SK-N-DZ (cell line): ENCODE data around the gene ITGA11.

Experiments used
- DNase-seq: peaks from one replicate; pipeline ENCODE4 v3.0.0-alpha.2; 2015; ENCODE audit warnings: low spot score

The ITGA11 gene

DNA sequence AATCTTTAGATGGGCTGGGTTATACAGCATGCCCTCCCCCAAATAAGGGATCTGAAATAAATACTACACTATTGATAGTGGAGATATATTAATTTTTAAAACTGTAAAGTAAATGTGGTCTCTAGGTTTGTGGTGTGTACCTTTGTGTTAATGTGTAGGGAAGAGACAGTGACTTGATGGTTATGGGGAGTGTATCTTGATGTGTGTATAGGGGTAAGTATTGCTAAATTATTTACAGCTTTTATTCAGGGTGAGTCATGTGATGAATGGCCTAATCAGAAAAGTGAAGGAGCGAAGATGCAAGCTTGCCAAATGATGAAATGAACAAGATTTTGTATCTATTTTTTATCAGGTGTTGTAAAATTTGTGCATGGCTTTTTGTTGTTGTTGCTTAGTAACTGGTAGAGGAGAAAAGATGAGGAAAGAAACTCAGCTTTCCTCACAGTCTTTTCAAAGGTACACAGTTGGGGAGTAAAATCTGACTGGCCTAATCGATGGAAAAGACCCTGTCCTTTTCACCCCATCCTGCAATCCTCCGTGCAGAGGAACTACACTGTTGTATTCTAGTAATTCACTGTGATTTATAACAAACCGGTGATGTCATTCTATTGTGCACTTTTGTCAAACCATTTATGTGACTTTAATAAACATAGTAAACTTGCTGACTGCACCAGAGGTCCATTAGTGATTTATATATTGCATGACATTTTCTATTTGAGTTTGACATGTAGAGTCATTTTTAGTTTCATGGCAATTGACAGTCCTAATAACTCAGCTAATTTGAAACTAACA lies 136.8 kb downstream of the ITGA11 start:
- DNase-seq = no peak

- no peak for DNase-seq
These were observed 139.0 kb downstream of the ITGA11 start for GRCh38 chr15:68292967-68293366.

DNA sequence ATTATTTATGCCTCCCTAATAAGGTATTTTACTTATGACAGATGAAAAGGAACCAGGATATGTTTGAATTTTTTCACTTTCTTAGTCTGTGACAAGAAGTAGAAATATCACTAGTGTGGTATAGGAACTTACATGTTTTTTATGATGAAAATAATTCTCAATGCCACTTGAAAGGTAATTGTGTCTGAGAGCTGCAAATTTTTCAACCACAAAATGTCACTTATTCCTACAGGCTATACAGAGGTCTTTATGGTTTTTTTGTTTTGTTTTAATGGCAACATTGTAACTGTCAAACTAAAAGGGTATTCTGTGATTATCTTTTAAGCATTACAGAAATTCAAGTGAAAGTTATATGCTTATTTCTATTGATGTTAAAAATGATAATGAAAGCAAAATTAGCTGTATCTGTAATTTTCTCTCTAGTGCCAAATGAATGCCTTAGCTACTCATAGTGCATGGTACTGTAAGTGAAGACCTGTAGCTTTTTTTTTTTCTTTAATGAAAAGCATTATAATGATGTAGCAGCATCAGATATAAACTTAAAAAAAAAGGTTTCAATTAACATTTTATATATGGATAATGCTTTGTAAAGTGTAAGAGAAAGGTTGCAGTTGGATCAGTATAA lies 139.7 kb downstream of the ITGA11 start:
- no peak for DNase-seq

DNA sequence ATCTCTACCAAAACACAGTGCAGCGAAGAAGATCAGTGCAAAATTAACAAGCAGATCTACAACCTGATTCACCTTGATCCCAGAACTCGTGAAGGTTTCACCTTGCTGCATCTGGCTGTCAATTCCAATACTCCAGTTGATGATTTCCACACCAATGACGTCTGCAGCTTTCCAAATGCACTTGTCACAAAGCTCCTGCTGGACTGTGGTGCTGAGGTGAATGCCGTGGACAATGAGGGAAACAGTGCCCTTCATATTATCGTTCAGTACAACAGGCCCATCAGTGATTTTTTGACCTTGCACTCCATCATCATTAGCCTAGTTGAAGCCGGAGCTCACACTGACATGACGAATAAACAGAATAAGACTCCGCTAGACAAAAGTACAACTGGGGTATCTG lies 141.2 kb downstream of the ITGA11 start:
- no peak for DNase-seq

- no peak for DNase-seq
These were observed 142.2 kb downstream of the ITGA11 start for GRCh38 chr15:68289621-68290352.

- no peak for DNase-seq
These were observed 142.9 kb downstream of the ITGA11 start for GRCh38 chr15:68289057-68289456.

- DNase-seq = no peak
These were observed 145.7 kb downstream of the ITGA11 start for GRCh38 chr15:68286256-68286655.

DNA sequence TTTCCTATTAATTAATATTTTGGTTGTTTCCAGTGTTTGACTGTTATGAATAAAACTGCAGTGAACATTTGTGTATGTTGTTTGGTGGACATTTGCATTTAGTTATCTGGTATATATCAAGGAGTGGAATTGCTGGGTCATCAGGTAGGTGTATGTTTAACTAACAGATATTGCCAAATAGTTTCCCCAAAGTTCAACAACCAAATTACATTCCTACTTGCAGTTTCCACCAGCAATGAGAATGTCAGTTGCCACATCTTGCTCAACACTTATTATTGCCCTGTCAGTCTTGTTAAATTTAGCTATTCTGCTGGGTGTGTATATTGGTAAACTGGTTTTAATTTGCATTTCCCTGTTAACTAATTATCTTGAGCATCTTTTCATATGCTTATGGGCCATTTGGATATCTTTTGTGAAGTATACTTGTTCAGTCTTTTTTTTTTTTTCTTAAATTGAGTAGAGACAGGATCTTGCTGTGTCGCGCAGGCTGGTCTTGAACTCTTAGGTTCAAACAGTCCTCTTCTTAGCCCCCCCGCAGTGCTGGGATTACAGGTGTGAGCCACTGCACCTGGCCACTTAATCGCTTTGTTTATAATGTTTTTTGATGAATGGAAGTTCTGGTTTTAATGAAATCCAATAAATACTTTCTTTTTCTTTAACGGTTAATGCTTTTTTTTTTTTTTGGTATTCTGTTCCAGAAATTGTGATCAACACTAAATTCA lies 146.5 kb downstream of the ITGA11 start:
- no peak for DNase-seq

DNA sequence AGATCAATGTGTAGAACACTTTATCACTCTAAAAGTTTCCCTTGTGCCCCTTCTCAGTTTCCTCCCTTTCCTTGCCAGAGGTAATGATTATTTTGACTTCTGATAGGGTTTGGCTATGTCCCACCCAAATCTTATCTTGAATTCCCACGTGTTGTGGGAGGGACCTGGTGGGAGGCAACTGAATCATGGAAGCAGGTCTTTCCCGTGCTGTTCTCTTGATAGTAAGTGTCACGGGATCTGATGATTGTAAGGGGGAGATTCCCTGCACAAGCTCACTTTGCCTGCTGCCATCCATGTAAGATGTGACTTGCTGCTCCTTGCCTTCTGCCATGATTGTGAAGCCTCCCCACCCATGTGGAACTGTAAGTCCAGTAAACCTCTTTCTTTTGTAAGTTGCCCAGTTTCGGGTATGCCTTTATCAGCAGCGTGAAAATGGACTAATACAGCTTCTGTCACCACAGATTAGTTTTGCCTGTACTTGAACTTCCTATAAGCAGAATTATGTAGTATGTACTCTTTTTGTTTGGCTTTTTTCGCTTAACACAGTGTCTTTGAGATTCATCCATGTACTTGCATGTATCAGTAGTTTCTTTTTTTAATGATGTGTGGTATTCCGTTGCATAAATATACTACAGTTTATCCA lies 147.2 kb downstream of the ITGA11 start:
- no peak for DNase-seq

DNA sequence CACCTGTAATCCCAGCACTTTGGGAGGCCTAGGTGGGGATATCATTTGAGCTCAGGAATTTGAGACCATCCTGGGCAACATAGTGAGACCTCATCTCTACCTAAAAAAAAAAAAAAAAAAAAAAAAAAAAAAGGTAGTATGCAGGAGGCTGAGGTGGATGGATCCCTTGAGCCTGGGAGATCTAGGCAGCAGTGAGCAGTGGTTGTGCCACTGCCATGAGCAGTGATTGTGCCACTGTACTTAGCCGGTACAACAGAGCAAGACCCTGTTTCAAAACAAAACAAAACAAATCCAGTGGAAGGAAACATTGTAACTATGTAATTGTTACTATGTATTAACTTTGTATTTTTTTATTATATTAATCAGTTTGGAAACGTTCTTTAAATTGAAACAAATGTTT lies 148.6 kb downstream of the ITGA11 start:
- DNase-seq = no peak

DNA sequence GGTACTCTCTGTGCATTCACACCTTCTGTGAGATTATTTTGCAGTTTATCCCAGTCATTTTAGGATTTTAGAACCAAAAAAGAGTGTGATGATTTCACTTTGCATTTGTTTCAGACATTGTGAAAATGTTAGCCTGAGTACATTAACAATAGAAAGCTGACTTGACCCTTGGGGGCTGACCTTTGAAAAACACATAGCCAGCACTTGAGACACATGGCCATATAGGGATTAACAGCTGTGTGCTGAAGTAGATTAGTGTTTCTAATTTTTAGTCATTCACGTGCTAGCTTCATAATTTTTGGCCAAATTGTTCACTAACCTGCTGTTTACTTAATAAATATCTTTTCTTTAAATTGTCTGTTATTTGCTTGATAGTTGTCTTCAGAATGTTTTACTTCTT lies 151.0 kb downstream of the ITGA11 start:
- no peak for DNase-seq

- DNase-seq = no peak
These were observed 151.9 kb downstream of the ITGA11 start for GRCh38 chr15:68279779-68280753.

- DNase-seq = peak; percentile 61
These were observed 153.2 kb downstream of the ITGA11 start for GRCh38 chr15:68278595-68279405.

GRCh38 chr15:68278345-68278594 lies 153.7 kb downstream of the ITGA11 start:
- DNase-seq = no peak

- DNase-seq = peak; percentile 91
These were observed 154.2 kb downstream of the ITGA11 start, which contains the start of gene FEM1B for GRCh38 chr15:68277603-68278344. FEM1B (plus strand) TSS chr15:68277745; CDS start chr15:68278418, 673 bp downstream.

- DNase-seq = peak; percentile 85
These were observed 154.8 kb downstream of the ITGA11 start for GRCh38 chr15:68277131-68277602.

DNA sequence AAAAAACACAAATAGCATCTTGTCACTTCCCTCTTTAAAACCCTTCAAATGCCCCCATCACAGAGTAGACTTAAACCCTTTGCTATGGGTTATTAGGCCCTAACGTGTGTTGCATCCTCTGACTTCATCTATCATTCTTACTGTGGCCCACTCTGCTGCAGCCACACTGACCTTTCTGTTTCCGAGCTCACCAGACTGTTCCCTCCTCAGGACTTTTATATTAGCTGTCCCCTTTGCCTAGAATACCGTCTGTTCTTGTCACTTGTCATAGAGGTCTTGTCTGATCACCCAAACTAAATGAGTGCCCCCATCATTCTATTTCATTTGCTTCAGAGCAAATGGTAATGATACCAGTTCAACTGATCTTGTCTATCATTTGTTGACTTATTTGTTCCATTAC lies 155.3 kb downstream of the ITGA11 start:
- DNase-seq = peak; percentile 19

DNA sequence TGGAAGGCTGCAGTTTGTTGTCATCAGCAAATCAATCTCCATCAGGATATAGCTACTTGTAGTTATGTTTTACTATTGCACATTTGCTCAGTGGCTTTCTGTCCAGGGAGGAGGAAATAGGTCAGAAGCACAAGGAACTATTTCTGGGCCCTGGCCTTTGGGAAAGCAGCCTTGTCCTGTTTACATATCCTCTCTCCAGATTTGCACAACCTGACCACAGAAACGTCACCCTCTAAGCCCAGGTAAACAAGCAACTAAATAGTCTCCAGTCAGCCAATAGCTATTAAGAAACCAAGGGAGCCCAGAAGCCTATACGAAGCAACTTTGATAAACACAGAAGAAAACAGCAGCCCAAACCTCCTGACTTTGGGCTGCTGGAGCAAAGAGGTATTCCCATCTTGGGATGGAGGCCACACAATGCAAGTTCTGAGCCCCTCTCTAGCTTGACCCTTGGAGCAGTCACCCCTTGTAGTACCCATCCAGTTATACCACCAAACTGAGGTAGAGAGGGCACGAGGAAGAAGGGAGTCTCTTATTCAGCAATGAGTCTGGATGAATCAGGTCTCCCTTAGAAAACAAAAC lies 156.7 kb downstream of the ITGA11 start:
- DNase-seq = no peak
